Heart left ventricle (tissue), 13 donors: ENCODE measurements around the gene GUCA1A.

ENCODE experiments used
- POLR2A ChIP-seq, 2 donors: fragments of 450-650 bp; IDR thresholded peaks; one replicate each; pipeline ENCODE4 v1.6.1; 2017; ENCODE audit warnings: antibody characterized with exemption in 2 of 2, mild to moderate bottlenecking in 2 of 2, moderate library complexity in 2 of 2
- TF ChIP-seq, protein P1 (sequence below), 12 donors: fragments of 200-600 bp; sonication (generic) in 4 of 12; IDR thresholded peaks; one replicate each; pipeline versions ENCODE4 v1.5.0 to v1.8.0; 2018 to 2022; ENCODE audit warnings: antibody characterized with exemption in 12 of 12, mild to moderate bottlenecking in 5 of 12
- donor health status: ischemic (EF 13 %, LVEDD 7.1; RV severe dilation, severe dysfunction).
- donor health status: DM: no; HTN: yes; CAD: no.
- donor health status: DM: no; HTN: no; CAD: no.
- donor health status: ischemic (EF 25% LVEDD 6.9; RV normal size, moderate dysfunction).
- donor health status: ischemic (EF 25% LVEDD 5.7; RV mildly dilated, moderate dysfunction).
- donor health status: ischemic (EF 35%, LVEDD 5.7; RV mildly dilated, moderate dysfunction).
- donor health status: nonischemic (EF 11% LVEDD 7.7; RV severe dilation, severe dysfunction).
- donor health status: DM: yes; HTN: yes; CAD: no.
- donor health status: PGD.
- donor health status: ischemic (EF 29% LVEDD 5.4; RV normal size, mild dysfunction).
- donor health status: nonischemic (EF 23%, LVEDD 6.1; RV moderate dilation, normal function).

GRCh38 chr6:42150254-42150653 lies 22.9 kb upstream of the GUCA1A start:
- TF ChIP-seq, protein P1, sequence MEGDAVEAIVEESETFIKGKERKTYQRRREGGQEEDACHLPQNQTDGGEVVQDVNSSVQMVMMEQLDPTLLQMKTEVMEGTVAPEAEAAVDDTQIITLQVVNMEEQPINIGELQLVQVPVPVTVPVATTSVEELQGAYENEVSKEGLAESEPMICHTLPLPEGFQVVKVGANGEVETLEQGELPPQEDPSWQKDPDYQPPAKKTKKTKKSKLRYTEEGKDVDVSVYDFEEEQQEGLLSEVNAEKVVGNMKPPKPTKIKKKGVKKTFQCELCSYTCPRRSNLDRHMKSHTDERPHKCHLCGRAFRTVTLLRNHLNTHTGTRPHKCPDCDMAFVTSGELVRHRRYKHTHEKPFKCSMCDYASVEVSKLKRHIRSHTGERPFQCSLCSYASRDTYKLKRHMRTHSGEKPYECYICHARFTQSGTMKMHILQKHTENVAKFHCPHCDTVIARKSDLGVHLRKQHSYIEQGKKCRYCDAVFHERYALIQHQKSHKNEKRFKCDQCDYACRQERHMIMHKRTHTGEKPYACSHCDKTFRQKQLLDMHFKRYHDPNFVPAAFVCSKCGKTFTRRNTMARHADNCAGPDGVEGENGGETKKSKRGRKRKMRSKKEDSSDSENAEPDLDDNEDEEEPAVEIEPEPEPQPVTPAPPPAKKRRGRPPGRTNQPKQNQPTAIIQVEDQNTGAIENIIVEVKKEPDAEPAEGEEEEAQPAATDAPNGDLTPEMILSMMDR (IDR thresholded peaks at IDR 0.05) = no peak
- TF ChIP-seq POLR2A (IDR thresholded peaks at IDR 0.05) = no peak
